Stimulated activated memory B cell treated with anti-CD40 and anti-IgM and Interleukin-4, amounts not matched to agents 10 μg/mL and 1 μg/mL and 100 μg/mL, for 72 hours (primary cell): ENCODE results near the gene PGAP2.
A peak's percentile ranks its signal among the peaks of the same experiment; 100 is the strongest.

Experiments
- ATAC-seq: fragments of 150-1000 bp; cut with Tn5 transposase; 2 replicates; pipeline ENCODE4 v1.10.0; 2021
- H3K27ac Mint-ChIP-seq: one replicate; pipeline ENCODE4 v1.8.0; 2022; ENCODE audit warnings: mild to moderate bottlenecking, mixed read lengths
- H3K27me3 Mint-ChIP-seq: one replicate; pipeline ENCODE4 v1.8.0; 2022; ENCODE audit warnings: mixed read lengths
- H3K36me3 Mint-ChIP-seq: one replicate; pipeline ENCODE4 v1.8.0; 2022; ENCODE audit warnings: mixed read lengths
- H3K4me1 Mint-ChIP-seq: one replicate; pipeline ENCODE4 v1.8.0; 2022; ENCODE audit warnings: mixed read lengths
- H3K4me3 Mint-ChIP-seq: one replicate; pipeline ENCODE4 v1.8.0; 2022; ENCODE audit warnings: mild to moderate bottlenecking, moderate library complexity, mixed read lengths
- H3K9me3 Mint-ChIP-seq: one replicate; pipeline ENCODE4 v1.8.0; 2022; ENCODE audit warnings: mixed read lengths

Gene PGAP2

DNA sequence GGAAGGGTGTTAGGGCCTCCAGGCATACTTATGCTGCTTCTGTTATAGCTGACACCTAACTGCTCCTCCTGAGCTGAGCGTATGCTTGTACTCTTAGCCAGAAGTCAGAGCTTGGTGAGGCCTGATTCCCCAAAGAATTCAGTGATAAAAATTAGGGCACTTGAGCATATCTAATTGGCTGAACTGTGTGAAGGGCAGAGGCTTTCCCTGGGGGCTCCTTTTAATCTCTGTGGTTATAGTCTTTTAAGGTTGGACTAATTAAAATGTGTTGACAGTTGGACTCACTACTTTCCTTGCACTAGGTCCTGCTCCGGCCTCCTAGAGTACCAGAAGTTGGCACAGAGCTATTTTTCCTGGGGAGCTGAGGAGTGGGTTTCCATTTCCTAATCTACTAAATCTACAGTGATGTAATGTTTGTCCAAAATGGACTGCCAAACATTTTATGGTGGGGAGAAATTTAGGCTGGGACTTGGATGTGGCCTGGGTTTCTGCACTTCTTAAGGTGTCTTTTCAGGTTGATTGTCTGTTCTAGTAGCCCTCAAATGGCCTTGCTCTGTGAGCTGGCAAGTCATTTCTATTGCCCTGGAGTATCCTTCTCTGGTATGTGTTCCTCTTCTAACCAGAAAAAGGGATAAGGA is 65.5 kb downstream of the PGAP2 start:
- Mint-ChIP-seq H3K27ac (peak overlapping the region; percentile 47), H3K9me3 (no peaks in the 10 kb centered on the region), H3K4me3 (no peak overlapping the region), H3K4me1 (peaks cover 80% of the 10 kb centered on the region), H3K36me3 (no peaks in the 10 kb centered on the region), H3K27me3 (no peaks in the 10 kb centered on the region)
- ATAC-seq, result peak; percentile 62
